H9 (cell line): ENCODE data around the gene CLPTM1L. TPM values are rescaled to one million over a fixed set of nuclear protein-coding genes. Genes with fewer than 3 reads are reported as not detected.

ENCODE experiments used
- DNase-seq: peaks from one replicate; pipeline ENCODE4 v3.0.0-alpha.2; 2017
- H2AFZ ChIP-seq: one replicate; pipeline ENCODE4 v1.6.1; 2013; ENCODE audit warnings: mild to moderate bottlenecking, low read length, control low read depth, moderate library complexity
- H2AK5ac ChIP-seq: 2 replicates; pipeline ENCODE4 v1.6.1; 2013; ENCODE audit warnings: low read length, control low read depth, mixed read lengths; ENCODE audit not compliant: insufficient read length
- H2BK120ac ChIP-seq: one replicate; pipeline ENCODE4 v1.6.1; 2013; ENCODE audit warnings: low read depth, mild to moderate bottlenecking, low read length, control low read depth, inconsistent platforms; ENCODE audit not compliant: poor library complexity, severe bottlenecking
- H2BK12ac ChIP-seq: 2 replicates; pipeline ENCODE4 v1.6.1; 2013; ENCODE audit warnings: low read length, control low read depth, mixed read lengths, low read depth; ENCODE audit not compliant: insufficient read length
- H2BK15ac ChIP-seq: 2 replicates; pipeline ENCODE4 v1.6.1; 2013; ENCODE audit warnings: low read depth, low read length, control low read depth
- H2BK20ac ChIP-seq: one replicate; pipeline ENCODE4 v1.6.1; 2013; ENCODE audit warnings: low read depth, mild to moderate bottlenecking, low read length, control low read depth, inconsistent platforms; ENCODE audit not compliant: poor library complexity, severe bottlenecking
- H2BK5ac ChIP-seq: 2 replicates; pipeline ENCODE4 v1.6.1; 2013; ENCODE audit warnings: low read length, control low read depth, mixed read lengths; ENCODE audit not compliant: insufficient read length
- H3K14ac ChIP-seq: 2 replicates; pipeline ENCODE4 v1.6.1; 2013; ENCODE audit warnings: low read length, control low read depth; ENCODE audit not compliant: insufficient read depth
- H3K18ac ChIP-seq: 2 replicates; pipeline ENCODE4 v1.6.1; 2013; ENCODE audit warnings: low read depth, mild to moderate bottlenecking, mixed read lengths, low read length, control low read depth; ENCODE audit not compliant: insufficient read length
- H3K23ac ChIP-seq: 2 replicates; pipeline ENCODE4 v1.6.1; 2013; ENCODE audit warnings: low read length, control low read depth, mixed read lengths, low read depth; ENCODE audit not compliant: insufficient read length
- H3K23me2 ChIP-seq: 2 replicates; pipeline ENCODE4 v1.6.1; 2013; ENCODE audit warnings: low read depth, mild to moderate bottlenecking, mixed read lengths, low read length, control low read depth; ENCODE audit not compliant: insufficient read length, poor library complexity, severe bottlenecking
- H3K27ac ChIP-seq: 2 replicates; pipeline ENCODE4 v1.5.1; 2013; ENCODE audit warnings: low read length, control low read depth, mixed read lengths, low read depth; ENCODE audit not compliant: insufficient read length
- H3K27me3 ChIP-seq: 2 replicates; pipeline ENCODE4 v1.6.1; 2013; ENCODE audit warnings: low read length, control low read depth, inconsistent platforms; ENCODE audit not compliant: insufficient read depth
- H3K4ac ChIP-seq: 2 replicates; pipeline ENCODE4 v1.6.1; 2013; ENCODE audit warnings: low read depth, mild to moderate bottlenecking, control low read depth, inconsistent platforms, low read length, moderate library complexity
- H3K4me1 ChIP-seq: 2 replicates; pipeline ENCODE4 v1.6.1; 2013; ENCODE audit warnings: low read length, control low read depth, inconsistent platforms; ENCODE audit not compliant: insufficient read depth
- H3K4me2 ChIP-seq: 2 replicates; pipeline ENCODE4 v1.6.1; 2013; ENCODE audit warnings: low read length, control low read depth, mixed read lengths; ENCODE audit not compliant: insufficient read length, insufficient read depth
- H3K56ac ChIP-seq: 2 replicates; pipeline ENCODE4 v1.6.1; 2013; ENCODE audit warnings: low read depth, mild to moderate bottlenecking, mixed read lengths, low read length, control low read depth; ENCODE audit not compliant: insufficient read length
- H3K79me1 ChIP-seq: 2 replicates; pipeline ENCODE4 v1.6.1; 2013; ENCODE audit warnings: low read depth, mild to moderate bottlenecking, moderate library complexity, low read length, control low read depth, inconsistent platforms; ENCODE audit not compliant: insufficient read depth, poor library complexity, severe bottlenecking
- H3K79me2 ChIP-seq: 2 replicates; pipeline ENCODE4 v1.6.1; 2013; ENCODE audit warnings: low read length, control low read depth, inconsistent platforms; ENCODE audit not compliant: insufficient read depth
- H3K9ac ChIP-seq: 2 replicates; pipeline ENCODE4 v1.6.1; 2013; ENCODE audit warnings: low read length, control low read depth, mixed read lengths; ENCODE audit not compliant: insufficient read length; ENCODE audit errors: extremely low read depth
- H3K9me3 ChIP-seq: one replicate; pipeline ENCODE4 v1.6.1; 2013; ENCODE audit warnings: low read depth, low read length, inconsistent platforms; ENCODE audit not compliant: control insufficient read depth
- H3T11ph ChIP-seq: one replicate; pipeline ENCODE4 v1.6.1; 2013; ENCODE audit warnings: mild to moderate bottlenecking, low read length, control low read depth, inconsistent platforms
- H4K20me1 ChIP-seq: one replicate; pipeline ENCODE4 v1.6.1; 2013; ENCODE audit not compliant: control insufficient read depth, insufficient read length, insufficient read depth
- H4K5ac ChIP-seq: 2 replicates; pipeline ENCODE4 v1.6.1; 2013; ENCODE audit warnings: low read depth, mild to moderate bottlenecking, mixed read lengths, low read length, control low read depth; ENCODE audit not compliant: insufficient read length
- H4K8ac ChIP-seq: replicated peaks from 2 replicates; pipeline ENCODE4 v1.6.1; 2013; ENCODE audit warnings: low read length, control low read depth, mixed read lengths, low read depth; ENCODE audit not compliant: insufficient read length
- H4K91ac ChIP-seq: 2 replicates; pipeline ENCODE4 v1.6.1; 2013; ENCODE audit warnings: low read depth, mild to moderate bottlenecking, moderate library complexity, mixed read lengths, low read length, control low read depth; ENCODE audit not compliant: insufficient read length
- H3K27ac Mint-ChIP-seq, 3 experiments: 2 replicates in 2 of 3; 3 replicates in 1 of 3; pipeline ENCODE4 v1.8.0; 2020 to 2021; ENCODE audit warnings: mixed read lengths in 3 of 3, mild to moderate bottlenecking in 1 of 3, moderate library complexity in 1 of 3
- H3K27me3 Mint-ChIP-seq: 2 replicates; pipeline ENCODE4 v1.8.0; 2021; ENCODE audit warnings: low read depth, mild to moderate bottlenecking, moderate library complexity, mixed read lengths
- H3K36me3 Mint-ChIP-seq, 3 experiments: 2 replicates in 2 of 3; 3 replicates in 1 of 3; pipeline ENCODE4 v1.8.0; 2020 to 2021; ENCODE audit warnings: low read depth in 3 of 3, mixed read lengths in 3 of 3; ENCODE audit not compliant: insufficient read depth in 1 of 3
- H3K4me1 Mint-ChIP-seq, 2 experiments: 2 replicates each; pipeline ENCODE4 v1.8.0; 2020; ENCODE audit warnings: mixed read lengths in 2 of 2
- H3K4me3 Mint-ChIP-seq, 2 experiments: 2 replicates in 1 of 2; 3 replicates in 1 of 2; pipeline ENCODE4 v1.8.0; 2020 to 2021; ENCODE audit warnings: mild to moderate bottlenecking in 2 of 2, mixed read lengths in 2 of 2, moderate library complexity in 1 of 2
- H3K9me3 Mint-ChIP-seq, 2 experiments: 2 replicates in 1 of 2; 3 replicates in 1 of 2; pipeline ENCODE4 v1.8.0; 2020; ENCODE audit warnings: mild to moderate bottlenecking in 2 of 2, mixed read lengths in 2 of 2, moderate library complexity in 1 of 2
- WGBS: extraction: QIAGEN DNeasy Blood & Tissue Kit; methylation state at CpG from one replicate; pipeline ENCODE4 v1.1.7; 2013; ENCODE audit warnings: missing lambda C conversion rate, low lambda C conversion rate, mixed read lengths; ENCODE audit not compliant: insufficient read length; ENCODE audit errors: extremely low coverage; 5-methylcytosine and 5-hydroxymethylcytosine counted together
- total RNA-seq: library from RNA; stranded (reverse); gene quantifications from 2 replicates; pipeline ENCODE4 v1.2.1, GENCODE V29; 2021
- TF ChIP-seq, protein P1 (sequence below): fragments of 200-600 bp; sonication (generic); conservative IDR thresholded peaks from 3 replicates; pipeline ENCODE4 v1.8.0; 2021; ENCODE audit warnings: antibody characterized with exemption, mild to moderate bottlenecking

The CLPTM1L gene
- total RNA-seq, 1 experiment from 2014 or later = 108 TPM

DNA sequence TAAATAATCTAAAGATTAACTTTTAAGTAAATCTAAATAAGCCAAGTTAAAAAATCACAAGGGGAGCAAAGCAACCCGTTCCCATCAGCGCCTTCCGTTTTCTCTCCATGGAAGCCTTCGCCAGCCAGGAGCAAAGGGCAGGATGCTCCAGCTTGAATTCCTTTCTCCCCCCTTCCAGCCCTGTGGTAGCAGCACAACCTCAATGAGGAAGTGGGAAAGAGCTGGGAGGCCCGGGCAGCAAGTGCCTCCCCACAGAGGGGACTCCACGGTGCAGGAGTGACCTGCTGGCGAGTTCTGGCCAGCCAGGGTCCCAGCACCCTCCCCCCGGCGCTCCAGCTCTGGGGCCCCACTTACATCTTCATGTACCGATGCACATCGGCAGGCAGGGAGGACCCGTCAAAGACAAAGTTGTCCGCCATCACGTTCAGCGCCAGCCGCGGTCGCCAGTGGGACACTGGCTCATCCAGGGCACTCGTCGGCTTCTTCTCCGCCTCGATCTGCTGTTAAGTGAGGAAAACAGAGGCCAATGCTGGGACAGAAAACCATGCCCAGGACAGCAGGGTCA lies 6.3 kb downstream of the CLPTM1L start:
- Histone ChIP-seq H2BK15ac (no peak overlapping the region), H2BK20ac (no peak overlapping the region), H3K23ac (no peak overlapping the region), H2BK12ac (no peak overlapping the region), H4K8ac (no peak overlapping the region), H4K91ac (no peak overlapping the region), H3K9ac (no peak overlapping the region), H3K4ac (no peak overlapping the region), H3K27me3 (no peaks in the 10 kb centered on the region), H3K27ac (no peak overlapping the region), H3K4me1 (no peaks in the 10 kb centered on the region), H3K4me2 (no peak overlapping the region), H4K20me1 (no peaks in the 10 kb centered on the region), H4K5ac (no peak overlapping the region), H3K79me1 (no peaks in the 10 kb centered on the region), H2AK5ac (no peak overlapping the region), H2AFZ (no peak overlapping the region), H2BK5ac (no peak overlapping the region), H3K56ac (no peak overlapping the region), H3T11ph (no peak overlapping the region), H3K79me2 (peaks cover 2% of the 10 kb centered on the region; the same call in 1 of the 2 replicates), H3K9me3 (no peaks in the 10 kb centered on the region), H3K23me2 (no peaks in the 10 kb centered on the region), H3K14ac (no peak overlapping the region), H2BK120ac (no peak overlapping the region), H3K18ac (no peak overlapping the region)
- H3K36me3 Mint-ChIP-seq = peaks cover 52 to 87% (median 85%) of the 10 kb centered on the region in 3 experiments
- no CpG with 5 or more reads among the region's 22 CpGs for WGBS
- no peaks in the 10 kb centered on the region for H3K27me3 Mint-ChIP-seq
- TF ChIP-seq, protein P1, sequence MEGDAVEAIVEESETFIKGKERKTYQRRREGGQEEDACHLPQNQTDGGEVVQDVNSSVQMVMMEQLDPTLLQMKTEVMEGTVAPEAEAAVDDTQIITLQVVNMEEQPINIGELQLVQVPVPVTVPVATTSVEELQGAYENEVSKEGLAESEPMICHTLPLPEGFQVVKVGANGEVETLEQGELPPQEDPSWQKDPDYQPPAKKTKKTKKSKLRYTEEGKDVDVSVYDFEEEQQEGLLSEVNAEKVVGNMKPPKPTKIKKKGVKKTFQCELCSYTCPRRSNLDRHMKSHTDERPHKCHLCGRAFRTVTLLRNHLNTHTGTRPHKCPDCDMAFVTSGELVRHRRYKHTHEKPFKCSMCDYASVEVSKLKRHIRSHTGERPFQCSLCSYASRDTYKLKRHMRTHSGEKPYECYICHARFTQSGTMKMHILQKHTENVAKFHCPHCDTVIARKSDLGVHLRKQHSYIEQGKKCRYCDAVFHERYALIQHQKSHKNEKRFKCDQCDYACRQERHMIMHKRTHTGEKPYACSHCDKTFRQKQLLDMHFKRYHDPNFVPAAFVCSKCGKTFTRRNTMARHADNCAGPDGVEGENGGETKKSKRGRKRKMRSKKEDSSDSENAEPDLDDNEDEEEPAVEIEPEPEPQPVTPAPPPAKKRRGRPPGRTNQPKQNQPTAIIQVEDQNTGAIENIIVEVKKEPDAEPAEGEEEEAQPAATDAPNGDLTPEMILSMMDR = no peak
- no peak overlapping the region for H3K27ac Mint-ChIP-seq
- H3K9me3 Mint-ChIP-seq = no peaks in the 10 kb centered on the region
- H3K4me3 Mint-ChIP-seq = no peak overlapping the region
- no peak for DNase-seq
- H3K4me1 Mint-ChIP-seq = peaks cover 0 to 4% of the 10 kb centered on the region in 2 experiments; a peak in 1 of 4 replicates
